NCI-H146 (cell line): ENCODE data around the gene LRRN3.
A peak's percentile ranks its signal among the peaks of the same experiment; 100 is the strongest.

Experiments used
- DNase-seq: peaks from one replicate; lab custom pipeline; 2025; lab: John Stamatoyannopoulos, UW

Gene LRRN3

GRCh38 chr7:111080495-111081105 lies 10.3 kb upstream of the LRRN3 start:
- no peak for DNase-seq

DNA sequence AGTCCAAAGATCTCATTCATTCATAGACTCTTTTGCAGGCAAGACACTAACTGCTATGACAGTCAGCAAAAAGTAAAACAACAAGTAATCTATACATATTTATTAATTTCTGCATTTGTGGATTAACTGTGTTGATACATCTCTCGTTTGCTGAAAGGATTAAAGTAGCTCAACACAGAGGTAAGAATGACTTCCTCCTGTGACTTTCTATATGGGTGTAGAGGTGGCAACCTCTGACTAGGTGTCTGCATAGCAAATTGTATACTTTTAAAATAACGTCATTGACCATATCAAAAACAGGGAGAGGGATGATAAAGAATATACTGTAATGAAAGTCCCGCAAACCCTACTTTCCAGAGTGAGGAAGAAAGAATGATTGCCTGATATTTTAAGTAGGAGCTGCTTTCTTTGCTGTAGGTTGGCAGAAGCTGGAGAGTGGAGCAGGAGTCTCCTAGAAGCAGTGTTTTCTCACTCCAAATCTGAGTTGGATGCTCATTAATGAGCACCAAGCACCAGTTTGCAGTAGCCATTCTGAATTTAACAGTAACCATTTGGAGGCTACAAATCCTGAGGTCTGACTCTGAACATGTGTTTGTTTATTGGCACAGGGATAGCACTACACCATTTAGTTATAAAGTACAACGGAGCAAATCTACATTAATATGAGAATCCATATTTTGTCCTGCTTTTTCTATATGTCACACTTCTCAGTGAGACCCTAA lies 9.2 kb upstream of the LRRN3 start:
- no peak for DNase-seq

DNA sequence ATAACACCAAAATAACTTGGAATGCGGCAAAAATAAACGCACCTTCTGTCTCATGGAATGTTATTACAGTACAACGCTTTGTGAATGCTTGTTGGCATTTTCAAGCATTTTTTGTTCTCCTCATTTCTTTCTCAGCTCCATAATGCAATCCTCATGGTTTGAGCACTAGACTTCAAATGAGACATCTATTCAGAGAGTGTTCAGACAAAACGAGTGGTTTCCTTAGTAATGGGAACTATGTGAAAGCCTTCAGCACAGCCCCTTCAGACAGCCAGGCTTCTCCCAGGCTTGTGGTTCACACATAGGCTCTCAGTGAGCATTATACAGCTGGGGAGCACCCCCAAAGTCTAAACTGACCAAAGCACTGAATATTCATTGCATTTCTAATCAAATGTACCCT lies 8.6 kb upstream of the LRRN3 start:
- DNase-seq: no peak

DNA sequence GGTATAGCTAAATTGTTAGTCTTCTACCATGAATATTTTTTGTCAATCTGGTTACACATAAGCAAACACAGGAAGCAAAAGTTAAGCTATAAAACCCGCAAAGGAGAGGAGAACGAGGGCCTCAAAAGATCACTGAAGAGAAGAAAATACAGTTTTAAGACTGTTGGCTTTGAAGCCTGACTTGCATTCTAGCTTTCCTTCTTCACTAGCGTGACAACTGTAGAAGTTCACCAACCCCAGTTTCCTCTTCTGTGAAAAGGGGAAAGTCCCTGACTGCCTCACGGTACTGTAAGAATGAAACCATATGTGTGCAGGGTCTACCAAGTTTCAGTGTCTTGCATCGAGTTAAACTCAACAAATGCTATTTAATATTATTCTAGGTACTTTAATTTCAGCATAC lies 7.5 kb upstream of the LRRN3 start:
- no peak for DNase-seq

GRCh38 chr7:111085356-111085755 lies 5.6 kb upstream of the LRRN3 start:
- DNase-seq: no peak

- no peak for DNase-seq
Measured at GRCh38 chr7:111086532-111086931, 4.4 kb upstream of the LRRN3 start.

DNA sequence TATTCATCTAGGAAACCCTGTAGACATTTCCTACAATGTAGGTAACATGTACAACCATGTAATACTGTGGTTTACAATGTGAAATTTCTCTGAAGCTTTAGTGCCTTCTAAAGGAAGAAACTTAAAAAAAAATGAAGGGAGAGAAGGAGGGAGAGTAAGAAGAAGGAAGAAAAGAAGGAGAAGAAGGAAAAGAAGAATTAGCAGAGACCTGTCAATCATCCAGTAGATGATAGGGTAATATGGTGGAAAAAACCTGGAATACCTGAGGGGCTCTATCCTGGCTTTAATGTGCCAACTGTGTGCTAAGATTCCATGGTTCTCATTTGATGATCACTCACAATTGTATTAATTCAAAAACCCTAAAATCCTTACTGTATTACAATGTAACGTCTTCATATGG lies 2.6 kb upstream of the LRRN3 start:
- no peak for DNase-seq

GRCh38 chr7:111089822-111090426 lies 1.0 kb upstream of the LRRN3 start:
- DNase-seq: peak; percentile 69

GRCh38 chr7:111091593-111092358 lies 849 bp downstream of the LRRN3 start:
- peak; percentile 86 for DNase-seq

- peak; percentile 68 for DNase-seq
Measured at GRCh38 chr7:111092406-111093236, 1.7 kb downstream of the LRRN3 start.

DNA sequence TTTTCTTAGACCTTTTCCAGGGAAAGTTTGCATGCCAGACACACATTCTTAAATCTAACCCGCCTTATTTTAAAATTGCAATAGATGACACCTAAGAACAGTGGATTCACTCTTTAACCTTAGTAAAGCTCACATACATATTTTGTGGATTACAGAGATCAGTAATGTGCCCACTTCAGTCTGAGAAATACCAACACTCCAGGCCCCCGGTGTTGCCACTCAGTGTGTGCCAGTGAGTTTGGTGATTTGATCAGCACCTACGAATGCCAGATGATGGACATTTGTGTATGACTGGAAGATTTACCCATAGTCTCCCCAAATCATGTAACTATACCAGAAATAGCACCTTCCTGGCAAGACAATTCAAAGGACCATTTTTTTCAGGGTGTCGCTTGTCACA lies 2.6 kb downstream of the LRRN3 start:
- DNase-seq: no peak

GRCh38 chr7:111094419-111094818 lies 3.5 kb downstream of the LRRN3 start:
- no peak for DNase-seq

DNA sequence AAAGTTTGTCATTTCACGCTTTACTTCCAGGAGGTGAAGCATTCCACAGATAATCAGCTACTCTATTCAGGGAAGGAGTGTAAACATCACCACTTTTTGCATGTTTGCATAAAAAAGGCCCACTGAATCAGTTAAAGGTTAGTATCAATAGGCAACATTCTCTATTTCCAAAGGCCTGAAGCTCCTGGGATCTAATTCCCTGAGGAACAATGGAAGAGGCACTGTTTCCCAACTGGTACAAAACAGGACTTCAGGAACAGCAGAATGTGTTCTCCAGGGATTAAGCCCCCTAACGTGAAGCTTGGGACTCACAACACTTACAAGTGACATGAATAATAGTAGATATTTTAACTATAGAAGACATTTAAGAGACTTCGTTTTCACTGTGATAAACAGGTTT lies 6.1 kb downstream of the LRRN3 start:
- peak; percentile 16 for DNase-seq

DNA sequence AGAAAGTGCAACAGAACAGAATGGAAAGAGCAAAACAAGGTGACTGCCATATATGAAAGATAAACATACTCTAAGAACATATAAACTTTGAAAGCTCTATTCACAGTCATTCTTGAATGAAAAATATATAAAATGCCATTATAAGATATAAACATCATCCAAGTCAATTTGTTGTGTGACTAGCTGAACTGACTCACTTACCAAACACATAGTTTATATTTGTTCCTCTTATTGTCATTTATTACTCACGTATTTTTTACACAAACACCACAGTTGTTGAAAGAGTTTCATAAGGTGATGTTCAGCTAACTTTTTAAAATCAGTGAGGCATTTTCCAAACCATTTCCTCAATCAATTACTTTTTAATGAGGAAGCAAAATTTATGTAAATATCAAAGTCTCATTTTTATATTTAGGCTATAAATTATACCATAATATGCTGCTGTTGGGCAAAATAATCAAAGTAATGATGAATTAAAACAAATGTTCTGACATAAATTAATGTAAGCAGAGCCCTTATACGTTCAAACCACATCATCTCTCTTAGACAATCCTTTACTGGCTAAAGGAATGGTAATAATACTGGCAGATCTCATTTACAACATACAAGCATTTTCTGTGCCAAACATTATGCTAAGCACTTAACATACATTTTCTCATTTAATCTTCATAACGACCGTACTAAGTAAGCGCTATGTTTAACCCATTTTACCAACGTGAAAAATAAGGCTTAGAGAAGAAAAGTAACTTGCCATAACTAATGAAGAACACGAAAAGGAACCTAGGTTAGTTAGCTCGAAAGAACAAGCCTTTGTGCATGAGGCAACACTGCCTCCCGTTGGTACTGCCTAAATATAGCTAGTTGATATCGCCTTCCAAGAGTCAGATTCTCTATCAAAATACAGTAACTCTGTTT lies 7.3 kb downstream of the LRRN3 start:
- DNase-seq: peak; percentile 40

DNA sequence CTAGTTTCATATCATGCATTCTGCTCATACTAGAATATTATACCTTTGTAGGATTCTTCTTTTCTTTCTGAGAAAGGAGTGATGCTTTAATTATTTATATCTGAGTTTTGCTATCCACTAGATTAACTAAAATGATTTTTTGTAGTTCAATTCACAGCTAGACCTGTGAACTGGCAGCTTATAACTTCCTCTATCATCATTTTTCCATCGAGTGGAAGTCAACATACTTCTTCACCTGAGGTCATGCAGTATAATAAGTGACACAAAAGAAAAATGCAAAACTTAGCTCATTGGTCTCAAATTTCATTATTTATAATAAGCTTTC lies 8.0 kb downstream of the LRRN3 start:
- no peak for DNase-seq

DNA sequence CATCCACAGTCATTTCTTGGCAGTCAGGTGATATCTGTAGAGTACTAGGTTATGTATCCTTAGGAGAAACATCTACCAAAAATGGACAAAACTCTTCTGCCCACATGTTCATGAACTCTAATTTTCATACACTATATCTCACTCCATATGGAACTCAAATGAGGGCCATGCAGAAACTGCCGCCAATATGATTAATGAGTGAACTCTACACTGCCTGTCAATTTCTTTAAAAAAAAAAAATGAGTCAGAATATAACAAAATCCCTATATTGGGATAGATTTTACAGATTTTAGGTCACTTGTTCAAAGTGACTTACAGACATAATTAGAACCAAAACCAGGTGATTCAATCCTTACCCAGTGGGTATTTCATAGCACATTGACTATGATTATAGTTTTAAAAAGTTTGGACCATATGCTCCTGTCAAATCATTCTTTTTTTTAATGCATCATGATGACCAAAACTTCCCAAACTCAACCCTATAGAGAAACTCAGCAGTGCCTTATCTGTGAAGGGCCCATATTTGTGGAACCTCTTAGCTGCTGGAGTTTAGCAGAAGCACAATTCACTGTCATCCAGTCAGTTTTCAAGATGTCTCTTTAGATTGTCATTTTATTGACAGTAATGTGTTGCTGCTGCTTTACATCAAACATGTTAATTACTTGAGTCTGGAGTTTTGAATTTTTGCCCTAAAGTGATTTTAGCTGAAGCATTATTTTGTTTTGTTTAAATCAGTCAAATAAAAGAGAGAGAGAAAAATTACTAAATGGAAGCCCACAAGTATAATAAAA lies 11.1 kb downstream of the LRRN3 start:
- no peak for DNase-seq

- DNase-seq: no peak
Measured at GRCh38 chr7:111103136-111103535, 12.2 kb downstream of the LRRN3 start.

DNA sequence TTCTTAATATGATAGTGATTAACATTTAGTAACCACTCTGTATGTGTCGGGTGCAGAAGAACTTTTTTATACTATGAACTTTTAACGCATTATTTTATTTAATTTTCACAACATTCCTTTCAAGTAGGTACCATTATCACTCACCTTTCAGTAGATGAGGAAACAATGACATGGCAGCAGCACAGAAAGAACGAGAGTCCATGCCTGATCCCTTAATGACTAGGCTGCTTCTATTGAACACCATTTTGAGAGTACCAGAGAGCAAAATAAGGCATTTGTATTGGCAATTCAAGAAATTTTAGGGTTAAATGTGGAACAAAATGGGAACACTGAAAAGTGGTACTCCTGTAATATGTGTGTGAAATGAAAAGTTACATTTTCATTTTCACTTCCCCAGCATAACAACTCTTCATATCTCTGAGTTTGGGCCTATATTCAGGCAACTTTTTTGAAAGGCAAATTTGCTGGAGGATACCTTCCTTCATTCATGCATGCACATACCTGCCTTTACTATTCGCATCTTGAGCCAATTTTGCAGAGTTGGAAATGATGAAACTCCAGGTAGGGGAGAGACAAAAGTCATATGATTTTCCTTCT lies 12.8 kb downstream of the LRRN3 start:
- no peak for DNase-seq

DNA sequence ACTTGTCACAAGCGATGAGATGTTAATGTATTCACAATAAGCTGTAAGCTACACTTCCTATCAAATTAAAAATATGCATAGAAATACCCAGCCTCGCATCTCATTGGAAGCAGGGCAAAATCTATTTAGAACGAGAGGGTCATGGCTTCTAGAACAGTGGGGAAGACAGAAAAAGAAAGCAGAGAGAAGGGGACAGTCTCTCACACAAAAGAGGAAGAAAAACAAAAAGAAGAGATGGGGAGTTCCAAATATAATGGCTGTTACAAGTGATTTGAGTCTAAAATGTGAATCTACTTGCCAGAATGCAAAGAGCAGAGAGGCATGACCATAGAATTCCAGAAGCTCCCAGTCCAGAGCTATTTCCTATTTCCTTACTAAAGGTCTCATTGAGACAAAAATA lies 13.8 kb downstream of the LRRN3 start:
- DNase-seq: no peak

GRCh38 chr7:111105269-111105668 lies 14.3 kb downstream of the LRRN3 start:
- DNase-seq: no peak
